B cell (primary cell): ENCODE results near the gene RASGRF2. TPM values are rescaled to one million over a fixed set of nuclear protein-coding genes. Genes with fewer than 3 reads are reported as not detected.

Source experiments
- ATAC-seq: fragments of 200-7000 bp; cut with Tn5 transposase; one replicate; pipeline ENCODE4 v1.10.0; 2021; ENCODE audit warnings: low read depth, mild to moderate bottlenecking, moderate number of reproducible peaks, moderate library complexity
- CTCF ChIA-PET: fragments of 350-600 bp; sonication (Branson Sonifier 250); formaldehyde crosslinking; loops from one replicate; lab custom pipeline; 2021; ENCODE audit warnings: antibody characterized with exemption, inconsistent platforms; lab: Charles Lee
- POLR2A ChIA-PET: fragments of 350-600 bp; sonication (Branson Sonifier 250); formaldehyde crosslinking; loops from one replicate; lab custom pipeline; 2021; ENCODE audit warnings: antibody characterized with exemption; lab: Charles Lee
- DNase-seq: peaks from one replicate; pipeline ENCODE4 v3.0.0; 2013
- H2AFZ ChIP-seq: 2 replicates; pipeline ENCODE4 v1.6.1; 2012; ENCODE audit warnings: mild to moderate bottlenecking, low read depth, low read length; ENCODE audit not compliant: insufficient read depth, poor library complexity, severe bottlenecking
- H3K27ac ChIP-seq, 2 donors: 1 replicate in 1 of 2; 2 replicates in 1 of 2; pipeline ENCODE4 v1.5.1; 2012 to 2013; ENCODE audit warnings: low read length in 2 of 2, mild to moderate bottlenecking in 2 of 2, moderate library complexity in 1 of 2
- H3K27me3 ChIP-seq, 4 experiments: fragments of 200-600 bp in 1 of 4; sonication (generic) in 1 of 4; replicated peaks in 1 of 4; 1 replicate in 2 of 4; 2 replicates in 2 of 4; pipeline versions ENCODE4 v1.6.1 to v1.7.0; 2013 to 2016; ENCODE audit warnings: low read length in 3 of 4, mild to moderate bottlenecking in 2 of 4, mixed read lengths in 1 of 4, moderate library complexity in 1 of 4; ENCODE audit not compliant: insufficient read depth in 4 of 4, control insufficient read depth in 3 of 4; ENCODE audit errors: control extremely low read depth in 1 of 4
- H3K36me3 ChIP-seq, 2 experiments: replicated peaks in 1 of 2; 1 replicate in 1 of 2; 2 replicates in 1 of 2; pipeline versions ENCODE4 v1.6.1 to v1.7.1; 2013; ENCODE audit warnings: low read length in 1 of 2; ENCODE audit not compliant: insufficient read depth in 2 of 2, control insufficient read depth in 1 of 2; ENCODE audit errors: control extremely low read depth in 1 of 2, extremely low read depth in 1 of 2
- H3K4me1 ChIP-seq, 2 donors: fragments of 200-600 bp in 1 of 2; sonication (generic) in 1 of 2; 1 replicate in 1 of 2; 2 replicates in 1 of 2; pipeline versions ENCODE4 v1.5.1 to v1.6.1; 2013 to 2017; ENCODE audit warnings: low read length in 2 of 2; ENCODE audit not compliant: control insufficient read depth in 2 of 2, insufficient read depth in 2 of 2
- H3K4me2 ChIP-seq: replicated peaks from 2 replicates; pipeline ENCODE3; 2012; ENCODE audit warnings: mild to moderate bottlenecking, low read depth, low read length; ENCODE audit not compliant: poor library complexity, severe bottlenecking
- H3K4me3 ChIP-seq, 5 experiments: fragments of 200-600 bp in 1 of 5; sonication (generic) in 1 of 5; 1 replicate in 3 of 5; 2 replicates in 2 of 5; pipeline versions ENCODE4 v1.5.1 to v1.7.0; 2011 to 2016; ENCODE audit warnings: low read length in 4 of 5, mild to moderate bottlenecking in 4 of 5, low read depth in 2 of 5, control low read depth in 1 of 5, moderate library complexity in 1 of 5; ENCODE audit not compliant: insufficient read depth in 1 of 5; ENCODE audit errors: control extremely low read depth in 1 of 5, extremely low read depth in 1 of 5
- H3K79me2 ChIP-seq: fragments of 200-600 bp; sonication (generic); one replicate; pipeline ENCODE4 v1.6.0; 2016; ENCODE audit warnings: low read length; ENCODE audit not compliant: control insufficient read depth, insufficient read depth
- H3K9ac ChIP-seq: fragments of 200-600 bp; sonication (generic); 2 replicates; pipeline ENCODE4 v1.6.1; 2017; ENCODE audit warnings: mild to moderate bottlenecking, low read length, moderate library complexity
- H3K9me3 ChIP-seq, 3 donors: one replicate each; pipeline versions ENCODE4 v1.6.1 to v1.7.1; 2013; ENCODE audit warnings: low read length in 2 of 3; ENCODE audit not compliant: control insufficient read depth in 2 of 3, insufficient read depth in 1 of 3; ENCODE audit errors: control extremely low read depth in 1 of 3
- H4K20me1 ChIP-seq: 2 replicates; pipeline ENCODE4 v1.6.0; 2012; ENCODE audit warnings: mild to moderate bottlenecking, low read length; ENCODE audit not compliant: insufficient read depth, control insufficient read depth, poor library complexity, severe bottlenecking
- H3K27ac Mint-ChIP-seq: one replicate; pipeline ENCODE4 v1.8.0; 2021; ENCODE audit warnings: mixed read lengths
- H3K27me3 Mint-ChIP-seq: one replicate; pipeline ENCODE4 v1.8.0; 2021; ENCODE audit warnings: mixed read lengths
- H3K4me1 Mint-ChIP-seq: one replicate; pipeline ENCODE4 v1.8.0; 2021; ENCODE audit warnings: mixed read lengths
- H3K4me3 Mint-ChIP-seq: one replicate; pipeline ENCODE4 v1.8.0; 2021; ENCODE audit warnings: mixed read lengths
- H3K9me3 Mint-ChIP-seq: one replicate; pipeline ENCODE4 v1.8.0; 2022; ENCODE audit warnings: mixed read lengths; ENCODE audit not compliant: insufficient read depth
- EZH2 ChIP-seq: IDR thresholded peaks from 2 replicates; pipeline ENCODE4 v1.6.1; 2012; ENCODE audit warnings: borderline replicate concordance, low read depth, mild to moderate bottlenecking, moderate library complexity, low read length; ENCODE audit not compliant: insufficient read depth, poor library complexity, severe bottlenecking
- WGBS: methylation state at CpG from one replicate; pipeline ENCODE4 v1.1.5; 2013; ENCODE audit warnings: missing lambda C conversion rate; ENCODE audit not compliant: insufficient coverage; 5-methylcytosine and 5-hydroxymethylcytosine counted together
- intact Hi-C: fragments of 100-400 bp; cut with micrococcal nuclease; formaldehyde crosslinking; loops from one replicate; pipeline ENCODE4 v1.10.0; 2022
- polyA plus RNA-seq: library from polyadenylated mRNA; depleted of rRNA; stranded (reverse); fragments of >200 nt; gene quantifications from 2 replicates; pipeline ENCODE4 v1.2.3, GENCODE V29; 2012
- total RNA-seq, 2 donors: library from RNA; stranded (reverse); fragments of 120-200 nt in 1 of 2; gene quantifications; 1 replicate in 1 of 2; 2 replicates in 1 of 2; pipeline versions ENCODE4 v1.2.3 to v1.2.4, GENCODE V29; 2013 to 2022
- TF ChIP-seq, protein P1 (sequence below): fragments of 200-600 bp; IDR thresholded peaks from one replicate; pipeline ENCODE4 v1.8.0; 2022; ENCODE audit warnings: antibody characterized with exemption, mild to moderate bottlenecking

Gene RASGRF2
- total and polyA plus RNA-seq, 2 donors (not counting 1 experiment from before 2014, with no cell fraction given): 0.04 to 0.37 TPM

GRCh38 chr5:80959138-80959537 lies 1.0 kb upstream of the RASGRF2 start:
- ChIA-PET CTCF (no interaction called here), POLR2A (no interaction called here)
- Mint-ChIP-seq H3K27ac (no peak overlapping the region), H3K4me3 (peak overlapping the region; percentile 27), H3K9me3 (no peaks in the 10 kb centered on the region), H3K27me3 (peaks cover 45% of the 10 kb centered on the region), H3K4me1 (peaks cover 14% of the 10 kb centered on the region)
- H3K9me3 ChIP-seq: no peaks in the 10 kb centered on the region
- ATAC-seq (no peak), DNase-seq (no peak)
- H3K27ac ChIP-seq: no peak overlapping the region
- H3K79me2 ChIP-seq: no peaks in the 10 kb centered on the region
- H4K20me1 ChIP-seq: no peaks in the 10 kb centered on the region
- no peak overlapping the region for H3K4me3 ChIP-seq
- H3K36me3 ChIP-seq: no peaks in the 10 kb centered on the region
- H3K9ac ChIP-seq: no peak overlapping the region
- H3K27me3 ChIP-seq: peaks cover 0 to 32% (median 18%) of the 10 kb centered on the region in 4 experiments
- intact Hi-C loops: no loop called here
- 64% methylated on average over 7 of the region's 8 CpGs for WGBS
- H3K4me1 ChIP-seq: peaks cover 3 to 4% of the 10 kb centered on the region in 2 donors
- H3K4me2 ChIP-seq: no peak overlapping the region
- TF ChIP-seq, protein P1, sequence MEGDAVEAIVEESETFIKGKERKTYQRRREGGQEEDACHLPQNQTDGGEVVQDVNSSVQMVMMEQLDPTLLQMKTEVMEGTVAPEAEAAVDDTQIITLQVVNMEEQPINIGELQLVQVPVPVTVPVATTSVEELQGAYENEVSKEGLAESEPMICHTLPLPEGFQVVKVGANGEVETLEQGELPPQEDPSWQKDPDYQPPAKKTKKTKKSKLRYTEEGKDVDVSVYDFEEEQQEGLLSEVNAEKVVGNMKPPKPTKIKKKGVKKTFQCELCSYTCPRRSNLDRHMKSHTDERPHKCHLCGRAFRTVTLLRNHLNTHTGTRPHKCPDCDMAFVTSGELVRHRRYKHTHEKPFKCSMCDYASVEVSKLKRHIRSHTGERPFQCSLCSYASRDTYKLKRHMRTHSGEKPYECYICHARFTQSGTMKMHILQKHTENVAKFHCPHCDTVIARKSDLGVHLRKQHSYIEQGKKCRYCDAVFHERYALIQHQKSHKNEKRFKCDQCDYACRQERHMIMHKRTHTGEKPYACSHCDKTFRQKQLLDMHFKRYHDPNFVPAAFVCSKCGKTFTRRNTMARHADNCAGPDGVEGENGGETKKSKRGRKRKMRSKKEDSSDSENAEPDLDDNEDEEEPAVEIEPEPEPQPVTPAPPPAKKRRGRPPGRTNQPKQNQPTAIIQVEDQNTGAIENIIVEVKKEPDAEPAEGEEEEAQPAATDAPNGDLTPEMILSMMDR: no peak
- no peak for TF ChIP-seq EZH2
- no peak overlapping the region for H2AFZ ChIP-seq

DNA sequence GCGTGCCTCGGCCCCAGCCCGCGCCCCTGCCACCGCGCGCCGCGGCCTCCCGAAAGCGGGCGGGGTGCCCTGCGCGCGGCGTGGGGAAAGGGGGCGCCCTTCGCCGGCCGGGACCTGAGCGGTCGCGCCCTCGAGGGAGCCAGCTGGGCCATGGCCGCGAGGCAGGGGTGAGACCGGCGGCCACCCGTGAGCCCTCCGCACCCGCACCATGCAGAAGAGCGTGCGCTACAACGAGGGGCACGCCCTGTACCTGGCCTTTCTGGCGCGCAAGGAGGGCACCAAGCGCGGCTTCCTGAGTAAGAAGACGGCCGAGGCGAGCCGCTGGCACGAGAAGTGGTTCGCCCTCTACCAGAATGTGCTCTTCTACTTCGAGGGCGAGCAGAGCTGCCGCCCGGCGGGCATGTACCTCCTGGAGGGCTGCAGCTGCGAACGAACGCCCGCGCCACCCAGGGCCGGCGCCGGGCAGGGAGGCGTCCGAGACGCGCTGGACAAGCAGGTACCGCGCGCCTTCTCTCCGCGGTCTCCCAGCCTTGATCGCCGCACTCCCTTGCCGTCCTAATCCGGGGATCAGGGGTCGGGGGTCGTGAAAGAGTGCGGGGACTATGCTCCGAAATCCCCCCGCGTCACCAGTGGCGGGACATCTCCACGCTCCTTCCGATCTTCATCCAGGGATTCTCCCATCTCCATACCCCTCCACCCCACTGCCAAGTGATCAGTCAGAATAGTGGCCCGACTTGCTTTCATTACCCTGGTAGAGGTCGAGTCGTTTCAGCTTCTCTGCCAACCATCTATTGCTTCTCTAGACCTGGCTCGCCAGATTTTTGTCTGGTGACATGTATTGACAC lies 590 bp downstream of the RASGRF2 start:
- ATAC-seq (no peak), DNase-seq (peak; percentile 23)
- Histone ChIP-seq H4K20me1 (no peaks in the 10 kb centered on the region), H3K4me1 (peaks cover 3 to 4% of the 10 kb centered on the region in 2 donors), H3K4me2 (no peak overlapping the region), H3K9me3 (no peaks in the 10 kb centered on the region), H3K27ac (no peak overlapping the region), H3K79me2 (no peaks in the 10 kb centered on the region), H3K27me3 (peaks cover 0 to 32% (median 19%) of the 10 kb centered on the region in 4 experiments), H2AFZ (no peak overlapping the region), H3K36me3 (no peaks in the 10 kb centered on the region), H3K4me3 (no peak overlapping the region), H3K9ac (no peak overlapping the region)
- peaks cover 14% of the 10 kb centered on the region for H3K4me1 Mint-ChIP-seq
- peaks cover 51% of the 10 kb centered on the region for H3K27me3 Mint-ChIP-seq
- TF ChIP-seq, protein P1: no peak
- intact Hi-C loops: no loop called here
- no peaks in the 10 kb centered on the region for H3K9me3 Mint-ChIP-seq
- H3K27ac Mint-ChIP-seq: no peak overlapping the region
- ChIA-PET POLR2A (no interaction called here), CTCF (no interaction called here)
- H3K4me3 Mint-ChIP-seq: peak overlapping the region; percentile 67
- WGBS: 5% methylated on average over 81 of the region's 84 CpGs
